ENCODE measurements around the gene EGFL7.

EGFL7 gene

DNA sequence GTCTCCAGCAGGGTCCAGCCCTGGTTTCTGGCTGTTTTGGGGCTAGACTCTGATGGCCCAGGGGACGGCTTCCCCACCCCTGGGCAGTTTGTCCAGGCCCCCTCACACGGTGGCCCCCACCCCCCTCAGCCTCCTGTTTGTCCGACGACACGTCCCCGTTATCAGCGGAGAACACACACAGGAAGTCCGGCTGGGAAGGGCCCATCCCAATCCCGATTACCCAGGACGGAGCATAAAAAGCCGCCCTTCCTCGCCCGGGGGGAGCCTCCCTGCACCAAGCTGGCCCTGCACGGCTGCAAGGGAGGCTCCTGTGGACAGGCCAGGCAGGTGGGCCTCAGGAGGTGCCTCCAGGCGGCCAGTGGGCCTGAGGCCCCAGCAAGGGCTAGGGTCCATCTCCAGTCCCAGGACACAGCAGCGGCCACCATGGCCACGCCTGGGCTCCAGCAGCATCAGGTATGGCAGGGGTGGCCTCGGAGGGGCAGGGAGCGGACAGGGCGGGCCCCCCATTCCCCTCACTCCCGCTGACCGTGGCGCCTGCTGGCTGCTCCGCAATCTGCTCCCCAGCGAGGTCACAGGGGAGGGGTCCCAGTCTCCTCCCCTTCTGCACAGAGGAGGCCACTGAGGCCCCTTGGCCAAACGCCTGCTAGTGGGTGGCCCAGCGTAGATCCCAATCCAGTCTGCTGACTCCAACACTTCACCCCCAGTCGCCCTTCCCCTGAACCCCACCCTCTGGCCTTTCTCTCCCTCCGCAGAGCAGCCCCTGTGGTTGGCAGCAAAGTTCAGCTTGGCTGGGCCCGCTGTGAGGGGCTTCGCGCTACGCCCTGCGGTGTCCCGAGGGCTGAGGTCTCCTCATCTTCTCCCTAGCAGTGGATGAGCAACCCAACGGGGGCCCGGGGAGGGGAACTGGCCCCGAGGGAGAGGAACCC lies at the start of gene EGFL7:
Gene EGFL7, plus strand, starts transcription at position 261 of the 926 bp plus-strand sequence. CDS start 5,367 bp downstream, outside the sequence.
- DNase-seq (ENCODE audit: low read depth in 2 of 2): no peak

DNA sequence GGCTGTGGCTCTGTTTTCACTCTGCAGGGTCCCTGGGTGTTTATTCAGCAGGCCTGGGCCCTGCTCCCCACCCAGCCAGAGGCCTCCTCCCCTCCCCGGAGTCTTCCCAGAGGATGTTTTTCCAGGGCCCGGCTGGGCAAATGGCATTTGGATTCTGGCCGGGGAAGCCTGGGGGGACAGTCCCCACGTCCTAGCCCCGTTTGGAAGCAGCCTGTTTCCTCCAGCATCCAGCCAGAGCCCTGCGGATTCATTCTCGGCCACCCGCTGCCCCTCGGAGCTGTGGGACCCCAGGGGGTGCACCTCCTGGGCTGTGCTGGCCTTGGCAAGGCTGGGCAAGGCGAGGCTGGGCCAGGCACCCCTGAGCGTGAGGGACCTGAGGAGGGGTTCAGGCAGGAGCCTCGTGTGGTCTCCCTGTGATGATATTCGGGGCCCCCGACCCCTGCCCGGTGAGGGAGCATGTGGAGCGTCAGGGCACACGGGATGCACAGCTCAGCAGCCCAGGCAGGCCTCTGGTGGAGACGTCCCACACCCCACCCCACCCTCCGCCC lies 48.8 kb upstream of the EGFL7 start:
- no peak for DNase-seq (ENCODE audit: low read depth in 2 of 2)

GRCh38 chr9:136614372-136614922 lies 48.3 kb upstream of the EGFL7 start:
- DNase-seq (ENCODE audit: low read depth in 2 of 2): no peak

DNA sequence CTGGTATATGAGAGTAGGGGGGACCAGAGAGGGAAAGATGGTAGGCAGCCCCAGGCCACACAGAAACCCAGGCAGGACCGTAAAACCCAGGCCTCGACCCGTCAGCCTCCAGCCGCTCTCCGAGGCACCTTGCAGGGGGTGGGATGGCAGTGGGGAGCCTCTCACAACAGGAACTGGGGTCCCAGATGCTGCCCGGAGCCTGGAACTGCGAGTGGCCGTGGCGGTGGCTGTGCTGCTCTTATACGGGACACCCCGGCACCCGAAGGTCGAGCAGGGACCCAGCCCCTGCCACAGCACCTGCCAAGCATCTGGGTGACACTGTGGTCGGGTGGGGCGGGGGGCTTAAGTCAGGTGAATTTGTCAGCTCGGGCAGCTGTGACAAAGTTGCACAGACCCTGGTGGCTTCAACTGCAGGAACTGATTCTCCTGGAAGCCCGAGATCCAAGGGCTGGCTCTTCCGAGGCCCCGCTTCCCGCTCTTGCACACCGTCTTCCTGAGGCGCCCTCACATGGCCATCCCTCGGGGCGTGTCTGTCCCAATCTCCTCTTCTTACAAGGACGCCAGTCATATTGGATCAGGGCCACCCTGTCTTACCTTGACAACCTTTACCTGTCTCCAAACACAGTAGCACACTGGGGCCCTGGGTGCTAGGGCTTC lies 47.6 kb upstream of the EGFL7 start:
- DNase-seq (ENCODE audit: low read depth in 2 of 2): no peak

GRCh38 chr9:136615631-136616306 lies 46.9 kb upstream of the EGFL7 start:
- no peak for DNase-seq (ENCODE audit: low read depth in 2 of 2)

DNA sequence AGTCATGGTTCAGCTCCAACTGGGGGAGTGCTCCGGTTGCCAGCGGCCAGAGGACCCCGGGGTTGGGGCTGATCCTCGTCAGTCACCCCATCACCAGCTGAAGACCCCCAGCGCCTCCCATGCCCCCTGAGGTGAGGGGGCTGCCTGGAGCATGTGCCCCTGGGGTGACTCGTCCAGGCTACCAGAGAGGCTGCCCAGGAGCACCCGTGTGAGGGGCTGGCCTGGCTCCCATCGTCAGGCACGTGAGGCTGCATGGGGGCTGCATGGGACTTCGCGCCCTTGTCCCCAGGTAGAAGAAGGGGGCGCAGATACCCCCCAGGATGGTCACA lies 46.4 kb upstream of the EGFL7 start:
- DNase-seq (ENCODE audit: low read depth in 2 of 2): no peak

- DNase-seq (ENCODE audit: low read depth in 2 of 2): no peak
Observed at GRCh38 chr9:136616948-136617695, 45.6 kb upstream of the EGFL7 start.

DNA sequence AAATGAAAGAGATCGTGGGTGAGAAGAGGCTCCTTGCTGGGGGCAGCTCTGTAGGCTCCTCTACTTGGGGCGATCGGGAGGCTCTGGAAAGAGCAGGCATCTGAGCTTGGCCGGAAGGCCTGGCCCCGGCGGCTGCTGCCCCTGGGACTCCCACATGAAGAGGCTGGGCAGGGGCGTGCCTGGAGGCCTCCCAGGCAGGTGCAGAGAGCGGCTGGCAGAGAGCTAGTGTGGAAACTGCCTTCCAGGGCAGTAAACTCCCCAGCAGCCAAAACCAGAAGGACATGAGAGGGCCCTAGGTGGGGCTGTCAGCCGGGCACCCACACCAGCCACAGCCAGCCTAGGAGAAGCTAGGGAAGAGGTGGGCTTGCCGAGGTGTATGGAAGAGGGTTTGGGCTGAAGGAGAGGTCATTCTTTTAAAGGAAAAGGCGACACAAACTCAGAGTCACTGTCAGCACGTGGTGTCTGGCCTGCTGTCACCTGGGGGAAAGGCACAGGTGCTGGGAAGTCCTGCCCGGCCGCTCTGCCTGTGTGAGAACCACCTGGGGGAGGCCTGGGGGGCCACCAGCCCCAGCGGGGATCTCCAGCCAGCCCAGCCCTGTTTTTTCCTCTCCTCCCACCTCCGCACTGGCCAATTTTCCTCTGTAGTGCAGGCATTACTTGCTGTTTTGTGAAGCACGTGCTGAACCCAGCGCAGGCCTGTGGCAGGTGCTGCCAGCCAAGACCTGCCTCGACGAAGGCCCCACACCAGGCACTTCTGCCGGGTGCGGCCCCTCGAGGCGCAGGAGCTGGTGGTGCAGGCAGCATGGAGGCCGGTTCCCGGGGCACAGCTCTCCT lies 44.8 kb upstream of the EGFL7 start:
- DNase-seq (ENCODE audit: low read depth in 2 of 2): no peak

GRCh38 chr9:136618580-136619547 lies 43.9 kb upstream of the EGFL7 start:
- no peak for DNase-seq (ENCODE audit: low read depth in 2 of 2)

DNA sequence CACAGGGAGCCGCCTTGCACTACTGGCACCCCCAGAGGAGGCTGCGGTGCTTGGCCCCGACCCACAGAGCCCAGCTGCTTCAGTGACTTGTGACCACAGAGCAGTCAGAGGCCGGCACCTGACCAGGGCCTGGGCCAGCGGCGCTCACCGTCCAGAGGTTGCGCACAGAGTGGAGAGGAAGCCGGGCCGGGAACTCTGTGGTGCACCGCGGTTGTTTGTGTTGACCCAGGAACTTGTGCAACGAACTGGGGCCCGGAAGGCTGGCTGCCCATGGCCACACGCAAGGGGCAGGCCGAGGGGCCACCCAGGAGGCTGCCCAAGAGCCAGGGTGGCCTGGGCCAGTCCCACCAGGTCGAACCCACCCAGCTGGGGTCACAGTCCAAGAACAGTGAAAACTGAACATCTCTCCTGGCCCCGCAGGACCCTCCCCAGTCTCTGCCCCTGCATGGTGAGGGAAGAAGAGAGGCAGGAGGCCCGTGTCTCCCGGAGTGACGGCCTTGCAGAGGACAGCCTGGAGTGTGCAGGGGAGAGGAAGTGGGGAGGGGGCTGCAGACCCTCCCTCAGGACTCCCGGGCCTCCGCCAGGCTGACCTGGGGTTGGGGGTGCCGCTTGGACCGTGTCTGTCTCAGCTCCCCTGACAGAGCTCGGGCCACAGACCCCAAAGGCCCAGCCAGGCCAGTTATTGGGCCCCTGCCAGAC lies 42.8 kb upstream of the EGFL7 start:
- DNase-seq (ENCODE audit: low read depth in 2 of 2): no peak

DNA sequence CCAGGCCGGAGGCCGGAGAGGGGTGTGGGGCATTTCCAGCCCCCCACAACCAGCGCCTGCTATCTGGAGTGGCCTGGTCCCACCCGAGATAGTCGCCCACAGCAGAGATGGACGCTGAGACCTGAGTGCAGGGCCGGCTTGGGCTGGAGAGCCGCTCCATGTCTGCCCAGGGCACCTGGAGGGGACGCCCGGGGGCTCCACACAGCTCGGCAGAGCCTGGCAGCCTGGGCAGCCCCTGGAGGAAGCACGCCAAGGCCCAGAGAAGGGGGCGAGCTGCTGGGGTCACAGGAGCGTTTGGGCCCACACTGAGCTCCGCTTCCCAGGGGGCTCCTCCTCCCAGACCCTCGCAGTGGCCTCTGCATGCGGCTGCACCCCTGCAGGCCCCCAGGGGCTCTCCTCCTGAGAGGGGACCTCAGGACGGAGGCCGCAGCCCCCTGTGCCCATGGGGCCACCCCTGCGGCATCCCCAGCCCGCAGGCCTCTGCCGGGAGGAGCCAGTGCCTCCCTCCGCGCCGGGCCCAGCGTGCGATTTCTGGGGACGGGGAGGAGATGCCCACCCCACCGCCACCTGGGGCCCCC lies 42.2 kb upstream of the EGFL7 start:
- no peak for DNase-seq (ENCODE audit: low read depth in 2 of 2)

- no peak for DNase-seq (ENCODE audit: low read depth in 2 of 2)
Observed at GRCh38 chr9:136621019-136621733, 41.5 kb upstream of the EGFL7 start.

GRCh38 chr9:136621734-136622093 lies 41.0 kb upstream of the EGFL7 start:
- DNase-seq (ENCODE audit: low read depth in 2 of 2): no peak

DNA sequence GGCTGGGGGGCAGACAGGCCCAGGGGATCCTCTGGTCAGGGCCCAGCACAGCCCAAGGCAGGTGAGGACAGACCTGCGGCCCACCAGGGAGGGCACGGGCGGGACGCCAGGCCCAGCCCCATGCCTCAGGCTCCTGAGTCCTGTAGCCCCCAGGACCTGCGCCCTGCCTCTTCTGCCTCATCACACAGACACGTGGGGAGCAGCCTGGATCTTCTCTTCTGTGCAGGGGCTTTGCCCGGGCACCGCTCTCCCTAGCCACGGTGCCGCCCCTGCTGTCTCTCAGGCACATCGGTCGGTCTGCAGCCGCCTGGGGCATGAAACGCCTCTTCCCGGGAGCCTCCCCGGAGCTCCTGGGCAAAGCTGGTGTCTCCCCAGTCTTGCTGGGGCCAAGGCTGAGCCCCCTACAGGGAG lies 40.2 kb upstream of the EGFL7 start:
- no peak for DNase-seq (ENCODE audit: low read depth in 2 of 2)

DNA sequence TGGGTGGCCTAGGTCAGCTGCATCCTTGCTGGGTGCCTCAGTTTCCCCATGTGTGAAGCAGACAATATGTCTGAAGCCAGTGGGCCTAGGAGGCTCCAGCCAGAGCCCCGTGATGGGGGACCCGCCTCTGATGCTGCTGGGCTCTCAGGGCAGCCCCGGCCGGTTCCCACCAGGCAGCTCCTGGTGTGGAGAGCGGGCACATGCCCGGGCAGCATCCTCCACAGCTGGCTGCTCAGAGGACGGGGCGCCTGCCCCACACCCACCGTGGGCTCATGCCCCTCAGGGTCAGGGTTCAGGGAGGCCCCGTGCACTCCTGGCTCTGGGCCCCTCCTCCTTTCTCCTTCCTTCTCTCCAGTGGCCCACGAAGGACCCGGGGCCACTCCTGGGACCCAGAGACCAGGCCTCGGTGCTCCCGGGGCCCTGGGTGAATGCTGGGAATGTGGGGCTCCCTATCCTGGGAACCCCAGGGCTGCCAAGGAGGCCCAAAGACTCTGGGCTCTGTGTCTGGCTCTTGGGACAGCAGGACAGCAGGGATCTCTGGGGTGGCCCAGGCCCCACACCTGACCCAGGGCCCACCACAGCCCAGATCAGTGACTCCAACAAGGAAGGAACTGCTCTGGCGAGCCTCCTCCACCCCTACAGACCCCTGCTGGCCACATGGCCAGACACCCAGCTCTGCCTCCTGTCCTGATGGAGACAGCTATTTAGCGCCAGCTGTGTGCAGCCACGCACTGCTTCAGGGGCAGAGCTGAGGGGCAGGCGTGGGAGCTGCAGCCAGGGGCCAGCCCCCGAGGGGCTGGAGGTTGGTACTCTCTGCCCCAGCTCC lies 39.5 kb upstream of the EGFL7 start:
- DNase-seq (ENCODE audit: low read depth in 2 of 2): no peak

DNA sequence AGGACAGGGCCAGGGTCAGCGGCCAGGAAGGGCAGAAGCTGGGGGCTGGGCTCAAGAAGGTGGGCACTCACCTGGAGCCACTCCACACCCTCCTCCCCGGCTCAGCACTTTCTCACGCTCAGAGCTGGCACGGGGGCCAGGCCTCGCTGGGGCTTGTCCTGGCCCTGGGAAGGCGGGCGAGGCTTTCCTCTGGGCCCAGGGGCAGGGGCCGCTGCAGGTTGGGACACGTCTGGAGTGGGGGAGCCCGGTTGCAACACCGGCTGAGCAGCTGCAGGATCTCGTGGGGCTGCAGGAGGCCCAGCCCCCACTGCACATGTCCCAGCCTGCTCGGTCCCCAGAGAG lies 38.9 kb upstream of the EGFL7 start:
- DNase-seq (ENCODE audit: low read depth in 2 of 2): no peak
